ENCODE measurements around the gene C9orf85. TPM values are rescaled to one million over a fixed set of nuclear protein-coding genes. Genes with fewer than 3 reads are reported as not detected.

C9orf85 gene
- total and polyA plus RNA-seq, 7 donors = 8.8 to 40.0 (median 13.3) TPM

- Histone ChIP-seq H3K9me3 (no peaks in the 10 kb centered on the region), H3K4me1 (peaks cover 0 to 14% (median 4%) of the 10 kb centered on the region in 4 donors), H3K27me3 (no peaks in the 10 kb centered on the region), H3K27ac (no peak overlapping the region), H3K4me3 (no peak overlapping the region), H3K36me3 (no peaks in the 10 kb centered on the region)
- intact Hi-C loops (cut with DNase I) = no loop called here
- TF ChIP-seq EP300 (IDR thresholded peaks at IDR 0.05) (no peak), CTCF (IDR thresholded peaks at IDR 0.05) (no peak), POLR2A (IDR thresholded peaks at IDR 0.05) (no peak), POLR2AphosphoS5 (IDR thresholded peaks at IDR 0.05) (no peak)
- DNase-seq = no peak
- WGBS, 2 donors = 88 to 94% methylated on average over 3 of the region's 3 CpGs
Measured at GRCh38 chr9:71890042-71890679, 21.3 kb upstream of the C9orf85 start.

- intact Hi-C loops (cut with DNase I) = no loop called here
- 82 to 85% methylated on average over 4 of the region's 4 CpGs for WGBS, 2 donors
- Histone ChIP-seq H3K4me1 (peaks cover 0 to 23% (median 4%) of the 10 kb centered on the region in 4 donors), H3K27me3 (no peaks in the 10 kb centered on the region), H3K4me3 (no peak overlapping the region), H3K9me3 (no peaks in the 10 kb centered on the region), H3K27ac (no peak overlapping the region), H3K36me3 (no peaks in the 10 kb centered on the region)
- DNase-seq = no peak
- TF ChIP-seq CTCF (IDR thresholded peaks at IDR 0.05) (no peak), POLR2AphosphoS5 (IDR thresholded peaks at IDR 0.05) (no peak), POLR2A (IDR thresholded peaks at IDR 0.05) (no peak), EP300 (IDR thresholded peaks at IDR 0.05) (no peak)
Measured at GRCh38 chr9:71891557-71892189, 19.8 kb upstream of the C9orf85 start.

GRCh38 chr9:71895117-71895516 is 16.3 kb upstream of the C9orf85 start:
- Histone ChIP-seq H3K4me1 (peaks cover 0 to 18% (median 0%) of the 10 kb centered on the region in 4 donors), H3K27me3 (no peaks in the 10 kb centered on the region), H3K9me3 (no peaks in the 10 kb centered on the region), H3K27ac (no peak overlapping the region), H3K36me3 (no peaks in the 10 kb centered on the region), H3K4me3 (no peak overlapping the region)
- DNase-seq = no peak
- intact Hi-C loops (cut with DNase I) = no loop called here
- TF ChIP-seq CTCF (IDR thresholded peaks at IDR 0.05) (no peak), EP300 (IDR thresholded peaks at IDR 0.05) (no peak), POLR2A (IDR thresholded peaks at IDR 0.05) (no peak), POLR2AphosphoS5 (IDR thresholded peaks at IDR 0.05) (no peak)

- no peak for DNase-seq
- H3K27me3 ChIP-seq = no peaks in the 10 kb centered on the region
- TF ChIP-seq POLR2AphosphoS5 (IDR thresholded peaks at IDR 0.05) (no peak), EP300 (IDR thresholded peaks at IDR 0.05) (no peak), CTCF (IDR thresholded peaks at IDR 0.05) (no peak), POLR2A (IDR thresholded peaks at IDR 0.05) (no peak)
- H3K27ac ChIP-seq = no peak overlapping the region
- no peak overlapping the region for H3K4me3 ChIP-seq
- intact Hi-C loops (cut with DNase I) = no loop called here
- no peaks in the 10 kb centered on the region for H3K36me3 ChIP-seq
- H3K4me1 ChIP-seq = peaks cover 0 to 9% (median 0%) of the 10 kb centered on the region in 4 donors
- H3K9me3 ChIP-seq = no peaks in the 10 kb centered on the region
Measured at GRCh38 chr9:71895955-71896354, 15.5 kb upstream of the C9orf85 start.
